Fibroblast of the aortic adventitia (primary cell): ENCODE results near the gene NRG3. TPM values are rescaled to one million over a fixed set of nuclear protein-coding genes. Genes with fewer than 3 reads are reported as not detected.

Experiments
- DNase-seq: peaks from one replicate; pipeline ENCODE4 v3.0.0-alpha.2; 2010; ENCODE audit warnings: low read depth
- H3K4me3 ChIP-seq: 2 replicates; pipeline ENCODE4 v1.5.1; 2011; ENCODE audit warnings: low read depth, mild to moderate bottlenecking, control low read depth, low read length, moderate library complexity
- total RNA-seq: library from RNA; depleted of rRNA; stranded (reverse); fragments of >200 nt; gene quantifications from 2 replicates; pipeline ENCODE4 v1.2.3, GENCODE V29; 2012; ENCODE audit warnings: low replicate concordance
- TF ChIP-seq, protein P1 (sequence below): IDR thresholded peaks from 2 replicates; pipeline ENCODE4 v1.5.1; 2011; ENCODE audit warnings: mild to moderate bottlenecking, low read length, control low read depth, inconsistent platforms; ENCODE audit not compliant: insufficient read depth

Gene NRG3
- total RNA-seq, 1 donor: not detected

GRCh38 chr10:81848931-81849330 is 26.1 kb upstream of the NRG3 start:
- TF ChIP-seq, protein P1, sequence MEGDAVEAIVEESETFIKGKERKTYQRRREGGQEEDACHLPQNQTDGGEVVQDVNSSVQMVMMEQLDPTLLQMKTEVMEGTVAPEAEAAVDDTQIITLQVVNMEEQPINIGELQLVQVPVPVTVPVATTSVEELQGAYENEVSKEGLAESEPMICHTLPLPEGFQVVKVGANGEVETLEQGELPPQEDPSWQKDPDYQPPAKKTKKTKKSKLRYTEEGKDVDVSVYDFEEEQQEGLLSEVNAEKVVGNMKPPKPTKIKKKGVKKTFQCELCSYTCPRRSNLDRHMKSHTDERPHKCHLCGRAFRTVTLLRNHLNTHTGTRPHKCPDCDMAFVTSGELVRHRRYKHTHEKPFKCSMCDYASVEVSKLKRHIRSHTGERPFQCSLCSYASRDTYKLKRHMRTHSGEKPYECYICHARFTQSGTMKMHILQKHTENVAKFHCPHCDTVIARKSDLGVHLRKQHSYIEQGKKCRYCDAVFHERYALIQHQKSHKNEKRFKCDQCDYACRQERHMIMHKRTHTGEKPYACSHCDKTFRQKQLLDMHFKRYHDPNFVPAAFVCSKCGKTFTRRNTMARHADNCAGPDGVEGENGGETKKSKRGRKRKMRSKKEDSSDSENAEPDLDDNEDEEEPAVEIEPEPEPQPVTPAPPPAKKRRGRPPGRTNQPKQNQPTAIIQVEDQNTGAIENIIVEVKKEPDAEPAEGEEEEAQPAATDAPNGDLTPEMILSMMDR: no peak
- DNase-seq: no peak
- no peak overlapping the region for H3K4me3 ChIP-seq

GRCh38 chr10:81862596-81862995 is 12.4 kb upstream of the NRG3 start:
- H3K4me3 ChIP-seq: no peak overlapping the region
- no peak for DNase-seq
- TF ChIP-seq, protein P1: no peak

DNA sequence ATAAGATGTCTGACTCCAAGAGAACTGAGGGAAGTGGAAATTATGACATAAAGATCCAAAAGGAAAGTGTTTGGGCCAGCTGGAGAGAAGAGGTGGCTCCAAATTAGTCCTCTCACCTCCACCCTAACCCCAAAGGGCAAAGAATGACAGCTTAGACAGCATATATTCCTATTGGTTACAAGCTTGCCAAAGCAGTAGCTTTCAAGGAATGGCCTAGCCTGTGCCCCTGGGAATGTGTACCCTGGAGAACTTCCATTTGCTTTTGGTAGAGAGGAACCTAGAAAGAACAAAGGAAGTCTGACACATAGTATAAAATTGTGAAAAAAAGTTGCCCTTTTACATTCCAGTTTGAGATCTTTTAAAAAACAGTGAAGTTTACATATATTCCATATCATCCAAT is 11.2 kb upstream of the NRG3 start:
- TF ChIP-seq, protein P1: no peak
- H3K4me3 ChIP-seq: no peak overlapping the region
- no peak for DNase-seq

DNA sequence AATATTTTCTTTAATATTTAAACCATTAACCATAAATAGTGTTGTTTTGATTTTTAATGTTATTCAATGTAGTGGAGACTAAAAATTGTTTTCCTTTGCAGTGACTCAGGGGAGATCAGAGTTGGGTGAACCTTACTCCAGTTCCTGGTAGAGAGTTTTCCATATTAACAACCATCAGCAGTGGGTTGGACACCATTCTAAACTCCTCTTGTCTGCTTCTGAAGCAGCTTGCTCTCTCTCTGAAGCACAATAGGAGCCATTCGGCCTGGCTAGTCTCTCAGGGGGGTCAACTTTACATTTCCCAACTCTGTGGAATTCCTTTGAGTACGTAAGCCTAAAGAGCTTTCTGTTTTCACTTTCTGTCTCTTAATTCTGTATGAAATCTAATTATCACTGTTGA is 9.4 kb upstream of the NRG3 start:
- no peak overlapping the region for H3K4me3 ChIP-seq
- TF ChIP-seq, protein P1: no peak
- DNase-seq: no peak

- TF ChIP-seq, protein P1: no peak
- no peak overlapping the region for H3K4me3 ChIP-seq
- DNase-seq: no peak
Measured at GRCh38 chr10:81866753-81867152, 8.2 kb upstream of the NRG3 start.

GRCh38 chr10:81870472-81870871 is 4.5 kb upstream of the NRG3 start:
- no peak overlapping the region for H3K4me3 ChIP-seq
- TF ChIP-seq, protein P1: no peak
- DNase-seq: no peak

GRCh38 chr10:81871558-81871957 is 3.4 kb upstream of the NRG3 start:
- H3K4me3 ChIP-seq: no peak overlapping the region
- DNase-seq: no peak
- TF ChIP-seq, protein P1: no peak
